ENCODE results near the gene STEAP2. TPM values are rescaled to one million over a fixed set of nuclear protein-coding genes. Genes with fewer than 3 reads are reported as not detected.

The STEAP2 gene
- total RNA-seq, 1 experiment from 2014 or later, result 13.4 TPM

GRCh38 chr7:90172624-90173023 is 38.9 kb upstream of the STEAP2 start:
- Histone ChIP-seq H3K9ac (ENCODE audit: low read length) (no peak overlapping the region), H3K9me3 (ENCODE audit: control insufficient read depth in 1 of 2, insufficient read depth in 1 of 2, low read depth in 1 of 2, low read length in 2 of 2) (peaks cover 14% of the 10 kb centered on the region in 2 experiments), H3K27ac (ENCODE audit: low read depth, low read length) (no peak overlapping the region), H3K4me2 (ENCODE audit: low read length) (no peak overlapping the region), H3K36me3 (ENCODE audit: control insufficient read depth in 1 of 2, insufficient read depth in 2 of 2, low read length in 2 of 2) (no peaks in the 10 kb centered on the region), H3K4me1 (ENCODE audit: control insufficient read depth in 1 of 2, insufficient read depth in 2 of 2, low read length in 2 of 2) (peaks cover under 1 to 6% of the 10 kb centered on the region in 2 experiments), H3K27me3 (ENCODE audit: insufficient read depth, low read length) (no peaks in the 10 kb centered on the region), H3K4me3 (replicated peaks in 1 of 2; ENCODE audit: low read depth in 1 of 2, low read length in 2 of 2) (no peak overlapping the region), H4K20me1 (ENCODE audit: insufficient read depth) (no peaks in the 10 kb centered on the region), H3K9me2 (ENCODE audit: insufficient read depth) (no peaks in the 10 kb centered on the region), H2AFZ (ENCODE audit: low read depth, low read length, poor library complexity, severe bottlenecking) (no peak overlapping the region), H3K79me2 (ENCODE audit: insufficient read depth, low read length) (no peaks in the 10 kb centered on the region)
- no TSS peak for BruUV-seq (replicated peaks)
- CTCF ChIA-PET, result no interaction called here
- no peak for TF ChIP-seq CBX3 (IDR thresholded peaks at IDR 0.05; ENCODE audit: low read depth)
- DNase-seq (ENCODE audit: low read depth, low spot score) (no peak), ATAC-seq (no peak)
- intact Hi-C loops (cut with micrococcal nuclease), result no loop called here
- POLR2A ChIA-PET, result no interaction called here
- RAD21 ChIA-PET (ENCODE audit: low non-redundant PET in 1 of 2, low total read pairs in 2 of 2, uncharacterized antibody in 2 of 2, unreplicated experiment in 2 of 2), result no interaction called here

DNA sequence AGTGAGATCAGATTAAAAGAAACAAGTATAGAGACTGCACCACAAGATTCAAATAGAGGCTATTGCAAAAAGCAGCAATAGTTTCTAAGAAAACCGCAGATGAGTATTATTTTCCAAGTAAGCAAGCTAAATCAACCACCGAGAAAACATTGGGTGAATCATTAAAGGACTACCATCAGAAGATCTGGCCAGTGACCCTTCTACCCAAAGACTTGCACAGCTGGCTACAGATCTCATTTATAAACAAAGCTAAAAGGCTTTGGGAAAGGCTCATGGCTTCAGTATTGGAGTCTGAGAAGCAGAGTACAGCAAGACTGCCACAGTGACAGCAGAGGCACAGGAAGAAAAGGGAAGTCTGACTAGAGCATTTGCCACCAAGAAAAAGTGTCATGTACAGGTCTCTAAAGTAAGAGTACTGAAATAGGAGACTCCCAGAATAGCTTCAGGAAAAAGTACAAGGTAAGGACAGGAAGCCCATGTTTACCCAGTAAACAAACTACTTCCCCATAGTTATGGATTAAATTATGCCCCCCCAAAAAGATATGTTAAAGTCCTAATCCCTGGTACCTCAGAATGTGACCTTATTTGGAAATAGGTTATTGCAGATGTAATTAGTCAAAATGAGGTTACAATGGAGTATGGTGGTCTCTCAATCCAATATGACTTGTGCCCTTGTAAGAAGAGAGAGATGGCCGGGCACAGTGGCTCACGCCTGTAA is 38.3 kb upstream of the STEAP2 start:
- peaks cover 14% of the 10 kb centered on the region in 2 experiments for H3K9me3 ChIP-seq (ENCODE audit: control insufficient read depth in 1 of 2, insufficient read depth in 1 of 2, low read depth in 1 of 2, low read length in 2 of 2)
- H2AFZ ChIP-seq (ENCODE audit: low read depth, low read length, poor library complexity, severe bottlenecking), result no peak overlapping the region
- intact Hi-C loops (cut with micrococcal nuclease), result no loop called here
- ChIA-PET RAD21 (ENCODE audit: low non-redundant PET in 1 of 2, low total read pairs in 2 of 2, uncharacterized antibody in 2 of 2, unreplicated experiment in 2 of 2) (no interaction called here), POLR2A (no interaction called here), CTCF (no interaction called here)
- H3K4me1 ChIP-seq (ENCODE audit: control insufficient read depth in 1 of 2, insufficient read depth in 2 of 2, low read length in 2 of 2), result peaks cover 7 to 13% of the 10 kb centered on the region in 2 experiments
- H3K9me2 ChIP-seq (ENCODE audit: insufficient read depth), result no peaks in the 10 kb centered on the region
- no peaks in the 10 kb centered on the region for H3K27me3 ChIP-seq (ENCODE audit: insufficient read depth, low read length)
- no peaks in the 10 kb centered on the region for H3K79me2 ChIP-seq (ENCODE audit: insufficient read depth, low read length)
- H4K20me1 ChIP-seq (ENCODE audit: insufficient read depth), result no peaks in the 10 kb centered on the region
- H3K4me2 ChIP-seq (ENCODE audit: low read length), result no peak overlapping the region
- no peak overlapping the region for H3K4me3 ChIP-seq (replicated peaks in 1 of 2; ENCODE audit: low read depth in 1 of 2, low read length in 2 of 2)
- ATAC-seq (no peak), DNase-seq (ENCODE audit: low read depth, low spot score) (no peak)
- H3K36me3 ChIP-seq (ENCODE audit: control insufficient read depth in 1 of 2, insufficient read depth in 2 of 2, low read length in 2 of 2), result no peaks in the 10 kb centered on the region
- no TSS peak for BruUV-seq (replicated peaks)
- H3K9ac ChIP-seq (ENCODE audit: low read length), result no peak overlapping the region
- TF ChIP-seq FOSL1 (IDR thresholded peaks at IDR 0.05; ENCODE audit: low read depth) (no peak), SP1 (IDR thresholded peaks at IDR 0.05; ENCODE audit: low read depth) (no peak), YY1 (IDR thresholded peaks at IDR 0.05; ENCODE audit: extremely low read depth, insufficient replicate concordance, low read depth, low read length) (no peak), JUND (IDR thresholded peaks at IDR 0.05) (no peak), RAD21 (IDR thresholded peaks at IDR 0.05; ENCODE audit: low read depth) (no peak), POLR2A (IDR thresholded peaks at IDR 0.05; ENCODE audit: borderline replicate concordance, extremely low read depth, insufficient read depth, insufficient read length) (no peak), POLR2AphosphoS5 (IDR thresholded peaks at IDR 0.05; ENCODE audit: low read depth, low read length) (no peak), ATF3 (IDR thresholded peaks at IDR 0.05) (no peak), ZNF274 (IDR thresholded peaks at IDR 0.05; ENCODE audit: low read depth, low read length) (no peak), CBX3 (IDR thresholded peaks at IDR 0.05; ENCODE audit: low read depth) (no peak), ZFX (IDR thresholded peaks at IDR 0.05) (no peak), ELF1 (IDR thresholded peaks at IDR 0.05; ENCODE audit: borderline replicate concordance, low read depth) (no peak)
- TF ChIP-seq, protein P1, sequence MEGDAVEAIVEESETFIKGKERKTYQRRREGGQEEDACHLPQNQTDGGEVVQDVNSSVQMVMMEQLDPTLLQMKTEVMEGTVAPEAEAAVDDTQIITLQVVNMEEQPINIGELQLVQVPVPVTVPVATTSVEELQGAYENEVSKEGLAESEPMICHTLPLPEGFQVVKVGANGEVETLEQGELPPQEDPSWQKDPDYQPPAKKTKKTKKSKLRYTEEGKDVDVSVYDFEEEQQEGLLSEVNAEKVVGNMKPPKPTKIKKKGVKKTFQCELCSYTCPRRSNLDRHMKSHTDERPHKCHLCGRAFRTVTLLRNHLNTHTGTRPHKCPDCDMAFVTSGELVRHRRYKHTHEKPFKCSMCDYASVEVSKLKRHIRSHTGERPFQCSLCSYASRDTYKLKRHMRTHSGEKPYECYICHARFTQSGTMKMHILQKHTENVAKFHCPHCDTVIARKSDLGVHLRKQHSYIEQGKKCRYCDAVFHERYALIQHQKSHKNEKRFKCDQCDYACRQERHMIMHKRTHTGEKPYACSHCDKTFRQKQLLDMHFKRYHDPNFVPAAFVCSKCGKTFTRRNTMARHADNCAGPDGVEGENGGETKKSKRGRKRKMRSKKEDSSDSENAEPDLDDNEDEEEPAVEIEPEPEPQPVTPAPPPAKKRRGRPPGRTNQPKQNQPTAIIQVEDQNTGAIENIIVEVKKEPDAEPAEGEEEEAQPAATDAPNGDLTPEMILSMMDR (IDR thresholded peaks at IDR 0.05 in 2 of 3, conservative IDR thresholded peaks at IDR 0.05 in 1 of 3; ENCODE audit: borderline replicate concordance in 1 of 3, insufficient read depth in 1 of 3, low read depth in 2 of 3, low read length in 2 of 3), result no peak
- H3K27ac ChIP-seq (ENCODE audit: low read depth, low read length), result no peak overlapping the region

Measured in HCT116 (cell line).